Gastrocnemius medialis (tissue), 4 donors: ENCODE results near the gene CHSY1. TPM values are rescaled to one million over a fixed set of nuclear protein-coding genes. Genes with fewer than 3 reads are reported as not detected.

Experiments used
- ATAC-seq, 2 donors: fragments of 150-250 bp; one replicate each; pipeline ENCODE4 v1.9.1; 2016
- DNase-seq, 2 donors: peaks; one replicate each; pipeline ENCODE4 v3.0.0-alpha.2; 2019
- H3K27ac ChIP-seq, 4 donors: fragments of 200-600 bp; sonication (generic); 1 replicate in 1 of 4; 2 replicates in 3 of 4; pipeline ENCODE4 v1.5.1; 2016 to 2018; ENCODE audit warnings: mild to moderate bottlenecking in 2 of 4, moderate library complexity in 1 of 4
- H3K27me3 ChIP-seq, 3 donors: fragments of 200-600 bp; sonication (generic) in 2 of 3; 1 replicate in 1 of 3; 2 replicates in 2 of 3; pipeline versions ENCODE4 v1.5.1 to v1.6.0; 2016 to 2019; ENCODE audit warnings: mild to moderate bottlenecking in 1 of 3, moderate library complexity in 1 of 3
- H3K36me3 ChIP-seq, 2 donors: fragments of 200-600 bp; sonication (generic) in 1 of 2; one replicate each; pipeline ENCODE4 v1.5.1; 2017 to 2018
- H3K4me1 ChIP-seq, 2 donors: fragments of 200-600 bp; sonication (generic) in 1 of 2; one replicate each; pipeline ENCODE4 v1.5.1; 2016 to 2017; ENCODE audit warnings: mild to moderate bottlenecking in 2 of 2
- H3K4me3 ChIP-seq, 4 donors: fragments of 200-600 bp; sonication (generic) in 3 of 4; 1 replicate in 1 of 4; 2 replicates in 3 of 4; pipeline ENCODE4 v1.5.1; 2016 to 2019; ENCODE audit warnings: mild to moderate bottlenecking in 2 of 4
- H3K9me3 ChIP-seq, 3 donors: fragments of 200-600 bp; sonication (generic) in 2 of 3; 1 replicate in 1 of 3; 2 replicates in 2 of 3; pipeline ENCODE4 v1.5.1; 2016 to 2019
- CTCF ChIP-seq, 5 experiments: fragments of 450-650 bp in 3 of 5; fragments of 200-600 bp in 2 of 5; sonication (generic) in 2 of 5; IDR thresholded peaks in 4 of 5; conservative IDR thresholded peaks in 1 of 5; 1 replicate in 4 of 5; 2 replicates in 1 of 5; pipeline ENCODE4 v1.5.1; 2016 to 2019; ENCODE audit warnings: antibody characterized with exemption in 5 of 5, mild to moderate bottlenecking in 3 of 5, moderate library complexity in 3 of 5
- POLR2A ChIP-seq, 2 donors: fragments of 450-650 bp; IDR thresholded peaks; one replicate each; pipeline ENCODE4 v1.6.1; 2017; ENCODE audit warnings: antibody characterized with exemption in 2 of 2, mild to moderate bottlenecking in 2 of 2, moderate library complexity in 2 of 2
- in situ Hi-C, 4 donors: fragments of 200-750 bp; cut with MboI; loops; one replicate each; pipeline versions ENCODE4 v1.15.0 to v1.8.0; 2017; ENCODE audit warnings: low sequenced_read_pairs in 4 of 4
- intact Hi-C: fragments of 100-400 bp; cut with DNase I; formaldehyde crosslinking; loops from one replicate; pipeline ENCODE4 v1.15.1; 2023; ENCODE audit warnings: low total_unique reads
- total RNA-seq, 4 donors: library from RNA; depleted of rRNA; stranded (reverse); fragments of >200 nt; gene quantifications; one replicate each; pipeline versions ENCODE4 v1.1.0 to v1.2.3, GENCODE V29; 2016

Gene CHSY1
- total RNA-seq, 4 donors from 2014 or later, result 4.6 to 8.3 (median 7.1) TPM

DNA sequence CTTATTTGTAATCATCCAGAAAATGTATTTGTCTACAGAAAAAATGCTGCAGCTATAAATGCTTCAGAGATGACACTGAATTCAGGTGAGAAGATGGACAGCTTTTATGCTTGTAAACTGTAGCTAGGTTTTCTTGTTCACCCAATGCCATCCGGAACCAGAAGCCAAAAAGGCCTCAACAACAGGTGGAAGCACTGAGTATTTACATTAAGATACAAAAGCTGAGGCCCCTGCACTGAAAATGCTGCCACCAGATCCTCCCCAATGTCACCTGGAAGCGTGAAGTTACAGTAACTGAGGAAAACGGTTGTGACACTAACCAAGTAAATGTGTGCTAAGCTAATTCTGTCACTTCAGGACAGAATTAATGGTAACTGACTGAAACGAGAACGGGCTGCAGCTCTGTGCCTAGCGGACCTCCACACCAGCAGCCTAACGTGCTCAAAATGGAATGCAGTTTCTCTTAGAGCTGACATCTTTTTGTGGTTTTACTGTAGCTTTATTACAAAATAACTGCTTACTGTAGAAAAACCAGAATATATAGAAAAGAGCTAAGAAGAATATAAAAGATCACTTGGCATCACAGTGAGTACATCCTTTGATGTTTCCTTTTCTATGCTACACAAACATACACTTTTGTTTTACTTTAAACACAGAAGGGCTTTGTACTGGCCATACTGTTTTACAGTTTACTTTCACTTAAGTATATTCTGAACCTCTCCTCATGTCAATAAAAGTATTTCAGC lies 7.6 kb downstream of the CHSY1 start:
- intact Hi-C loops, result no loop called here
- in situ Hi-C loops, result loop anchor here in 1 of 4 donors (10.0 kb wide), 1 partner anchor 69 kb away; no protein-coding TSS in a partner anchor
- DNase-seq (no peak), ATAC-seq (no peak)
- Histone ChIP-seq H3K27ac (no peak overlapping the region), H3K27me3 (no peaks in the 10 kb centered on the region), H3K36me3 (no peaks in the 10 kb centered on the region), H3K4me3 (no peak overlapping the region), H3K9me3 (no peaks in the 10 kb centered on the region), H3K4me1 (peaks cover 45 to 87% of the 10 kb centered on the region in 2 donors)
- TF ChIP-seq POLR2A (IDR thresholded peaks at IDR 0.05) (no peak), CTCF (IDR thresholded peaks at IDR 0.05 in 4 of 5, conservative IDR thresholded peaks at IDR 0.05 in 1 of 5) (no peak)

GRCh38 chr15:101243420-101243819 lies 8.4 kb downstream of the CHSY1 start:
- ATAC-seq (no peak), DNase-seq (no peak)
- Histone ChIP-seq H3K4me3 (no peak overlapping the region), H3K36me3 (no peaks in the 10 kb centered on the region), H3K4me1 (peaks cover 45 to 90% of the 10 kb centered on the region in 2 donors), H3K9me3 (no peaks in the 10 kb centered on the region), H3K27ac (peak overlapping the region in 1 of 4 donors; percentile 37), H3K27me3 (no peaks in the 10 kb centered on the region)
- TF ChIP-seq CTCF (IDR thresholded peaks at IDR 0.05 in 4 of 5, conservative IDR thresholded peaks at IDR 0.05 in 1 of 5) (no peak), POLR2A (IDR thresholded peaks at IDR 0.05) (no peak)
- in situ Hi-C loops, result loop anchor here in 1 of 4 donors (10.0 kb wide), 1 partner anchor 69 kb away; no protein-coding TSS in a partner anchor
- intact Hi-C loops, result no loop called here

DNA sequence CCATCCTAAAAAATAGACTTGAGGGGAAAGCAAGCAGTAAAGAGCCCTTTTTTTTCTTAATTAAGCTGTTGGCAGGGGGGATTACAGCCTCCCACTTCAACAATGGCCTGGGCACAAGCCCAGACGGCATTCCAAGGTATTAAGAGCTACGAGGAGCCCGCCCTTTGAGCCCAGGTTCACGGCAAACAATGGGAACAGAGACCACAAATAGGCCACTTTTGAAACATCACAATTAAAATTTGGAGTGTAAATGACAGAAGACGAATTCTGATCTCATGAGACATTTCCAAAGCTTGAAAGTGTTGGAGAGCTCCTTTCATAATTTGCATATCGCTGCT lies 8.9 kb downstream of the CHSY1 start:
- H3K36me3 ChIP-seq, result no peaks in the 10 kb centered on the region
- no peak for TF ChIP-seq CTCF (IDR thresholded peaks at IDR 0.05 in 4 of 5, conservative IDR thresholded peaks at IDR 0.05 in 1 of 5)
- TF ChIP-seq POLR2A (IDR thresholded peaks at IDR 0.05), result no peak
- H3K27me3 ChIP-seq, result no peaks in the 10 kb centered on the region
- intact Hi-C loops, result no loop called here
- in situ Hi-C loops, result loop anchor here in 1 of 4 donors (10.0 kb wide), 1 partner anchor 68 kb away; no protein-coding TSS in a partner anchor
- ATAC-seq (no peak), DNase-seq (no peak)
- H3K4me3 ChIP-seq, result no peak overlapping the region
- peak overlapping the region in 1 of 4 donors; percentile 37 for H3K27ac ChIP-seq
- no peaks in the 10 kb centered on the region for H3K9me3 ChIP-seq
- peaks cover 45 to 86% of the 10 kb centered on the region in 2 donors for H3K4me1 ChIP-seq

- no peaks in the 10 kb centered on the region for H3K9me3 ChIP-seq
- DNase-seq, result no peak
- H3K27me3 ChIP-seq, result no peaks in the 10 kb centered on the region
- no peaks in the 10 kb centered on the region for H3K36me3 ChIP-seq
- in situ Hi-C loops, result loop anchor here in 1 of 4 donors (10.0 kb wide), 1 partner anchor 68 kb away; no protein-coding TSS in a partner anchor
- H3K4me1 ChIP-seq, result peaks cover 42 to 80% of the 10 kb centered on the region in 2 donors
- H3K4me3 ChIP-seq, result no peak overlapping the region
- peak in 1 of 2 donors; percentile 39 for ATAC-seq
- peak overlapping the region in 1 of 4 donors; percentile 37 for H3K27ac ChIP-seq
- intact Hi-C loops, result no loop called here
- TF ChIP-seq CTCF (IDR thresholded peaks at IDR 0.05 in 4 of 5, conservative IDR thresholded peaks at IDR 0.05 in 1 of 5) (no peak), POLR2A (IDR thresholded peaks at IDR 0.05) (no peak)
These were observed 9.5 kb downstream of the CHSY1 start for GRCh38 chr15:101242160-101242998.
